ENCODE data around the gene NT5C1B.

DNA sequence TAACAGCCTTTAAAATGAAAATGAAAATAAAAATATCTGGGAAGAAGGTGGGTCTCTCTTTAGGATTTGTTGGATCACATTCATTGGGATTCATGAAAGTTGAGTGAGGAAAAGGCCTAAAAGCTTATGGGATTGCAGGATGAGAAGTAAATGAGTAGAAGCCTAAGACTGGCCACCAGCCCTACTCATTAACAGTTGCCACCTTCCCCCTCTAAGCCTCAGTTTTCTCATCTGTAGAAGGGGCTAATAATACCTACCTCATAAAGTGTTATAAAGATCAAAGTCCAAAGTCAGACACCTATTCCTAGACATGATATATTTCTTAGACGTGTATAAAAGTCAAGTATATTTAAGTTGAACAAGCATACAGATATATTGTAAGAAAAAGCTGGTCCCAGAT lies 52.7 kb downstream of the NT5C1B start:
- TF ChIP-seq EP300 (IDR thresholded peaks at IDR 0.05) (no peak), NR3C1 (IDR thresholded peaks at IDR 0.05) (no peak), NPAS2 (CRISPR knock-in tag; IDR thresholded peaks at IDR 0.05; ENCODE audit: borderline replicate concordance) (no peak), POLR2A (IDR thresholded peaks at IDR 0.05; ENCODE audit: low read length) (no peak), RCOR1 (IDR thresholded peaks at IDR 0.05; ENCODE audit: low read depth, low read length) (no peak), MAFK (IDR thresholded peaks at IDR 0.05; ENCODE audit: partially characterized antibody) (no peak), REST (IDR thresholded peaks at IDR 0.05) (no peak), FOSB (CRISPR knock-in tag; IDR thresholded peaks at IDR 0.05) (no peak), CBX8 (IDR thresholded peaks at IDR 0.05) (no peak), JUNB (IDR thresholded peaks at IDR 0.05) (no peak)
- TF ChIP-seq, protein P1, sequence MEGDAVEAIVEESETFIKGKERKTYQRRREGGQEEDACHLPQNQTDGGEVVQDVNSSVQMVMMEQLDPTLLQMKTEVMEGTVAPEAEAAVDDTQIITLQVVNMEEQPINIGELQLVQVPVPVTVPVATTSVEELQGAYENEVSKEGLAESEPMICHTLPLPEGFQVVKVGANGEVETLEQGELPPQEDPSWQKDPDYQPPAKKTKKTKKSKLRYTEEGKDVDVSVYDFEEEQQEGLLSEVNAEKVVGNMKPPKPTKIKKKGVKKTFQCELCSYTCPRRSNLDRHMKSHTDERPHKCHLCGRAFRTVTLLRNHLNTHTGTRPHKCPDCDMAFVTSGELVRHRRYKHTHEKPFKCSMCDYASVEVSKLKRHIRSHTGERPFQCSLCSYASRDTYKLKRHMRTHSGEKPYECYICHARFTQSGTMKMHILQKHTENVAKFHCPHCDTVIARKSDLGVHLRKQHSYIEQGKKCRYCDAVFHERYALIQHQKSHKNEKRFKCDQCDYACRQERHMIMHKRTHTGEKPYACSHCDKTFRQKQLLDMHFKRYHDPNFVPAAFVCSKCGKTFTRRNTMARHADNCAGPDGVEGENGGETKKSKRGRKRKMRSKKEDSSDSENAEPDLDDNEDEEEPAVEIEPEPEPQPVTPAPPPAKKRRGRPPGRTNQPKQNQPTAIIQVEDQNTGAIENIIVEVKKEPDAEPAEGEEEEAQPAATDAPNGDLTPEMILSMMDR (IDR thresholded peaks at IDR 0.05), result no peak

Data from A549 (cell line).